ENCODE measurements around the gene SAMD14. TPM values are rescaled to one million over a fixed set of nuclear protein-coding genes. Genes with fewer than 3 reads are reported as not detected.

Gene SAMD14
- total RNA-seq, 1 donor from 2014 or later, result 27.6 TPM

DNA sequence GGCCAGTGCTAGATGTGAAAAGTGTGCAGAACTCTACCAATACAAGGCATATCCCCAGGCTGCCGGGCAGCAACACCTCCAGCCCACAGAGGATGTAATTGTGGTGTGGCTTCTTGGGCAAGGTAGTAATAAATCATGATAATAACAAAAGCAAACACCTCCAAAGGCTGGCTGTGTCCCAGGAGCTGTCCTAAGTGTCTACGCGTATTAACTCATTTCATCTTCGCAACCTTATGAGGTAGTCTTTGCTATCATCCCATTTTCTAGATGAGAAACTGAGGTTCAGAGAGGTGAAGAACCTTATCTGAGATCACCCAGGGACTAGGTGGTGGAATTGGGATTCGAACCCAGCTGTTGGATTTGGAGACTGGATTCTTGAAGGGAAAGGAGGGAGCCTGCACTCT, 29.5 kb downstream of the SAMD14 start:
- TF ChIP-seq, protein P1, sequence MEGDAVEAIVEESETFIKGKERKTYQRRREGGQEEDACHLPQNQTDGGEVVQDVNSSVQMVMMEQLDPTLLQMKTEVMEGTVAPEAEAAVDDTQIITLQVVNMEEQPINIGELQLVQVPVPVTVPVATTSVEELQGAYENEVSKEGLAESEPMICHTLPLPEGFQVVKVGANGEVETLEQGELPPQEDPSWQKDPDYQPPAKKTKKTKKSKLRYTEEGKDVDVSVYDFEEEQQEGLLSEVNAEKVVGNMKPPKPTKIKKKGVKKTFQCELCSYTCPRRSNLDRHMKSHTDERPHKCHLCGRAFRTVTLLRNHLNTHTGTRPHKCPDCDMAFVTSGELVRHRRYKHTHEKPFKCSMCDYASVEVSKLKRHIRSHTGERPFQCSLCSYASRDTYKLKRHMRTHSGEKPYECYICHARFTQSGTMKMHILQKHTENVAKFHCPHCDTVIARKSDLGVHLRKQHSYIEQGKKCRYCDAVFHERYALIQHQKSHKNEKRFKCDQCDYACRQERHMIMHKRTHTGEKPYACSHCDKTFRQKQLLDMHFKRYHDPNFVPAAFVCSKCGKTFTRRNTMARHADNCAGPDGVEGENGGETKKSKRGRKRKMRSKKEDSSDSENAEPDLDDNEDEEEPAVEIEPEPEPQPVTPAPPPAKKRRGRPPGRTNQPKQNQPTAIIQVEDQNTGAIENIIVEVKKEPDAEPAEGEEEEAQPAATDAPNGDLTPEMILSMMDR (IDR thresholded peaks at IDR 0.05), result no peak
- DNase-seq (ENCODE audit: low spot score), result no peak
- Mint-ChIP-seq H3K4me1 (ENCODE audit: low read depth) (peaks cover 27% of the 10 kb centered on the region), H3K27me3 (ENCODE audit: low read depth) (no peaks in the 10 kb centered on the region), H3K27ac (ENCODE audit: unreplicated experiment) (no peak overlapping the region), H3K9me3 (ENCODE audit: low read depth) (no peaks in the 10 kb centered on the region), H3K36me3 (ENCODE audit: low read depth) (peaks cover 5% of the 10 kb centered on the region), H3K4me3 (ENCODE audit: unreplicated experiment) (no peak overlapping the region)

- no peak overlapping the region for H3K27ac Mint-ChIP-seq (ENCODE audit: unreplicated experiment)
- TF ChIP-seq, protein P1 (IDR thresholded peaks at IDR 0.05), result no peak
- peaks cover 39% of the 10 kb centered on the region for H3K4me1 Mint-ChIP-seq (ENCODE audit: low read depth)
- H3K9me3 Mint-ChIP-seq (ENCODE audit: low read depth), result no peaks in the 10 kb centered on the region
- peaks cover 2% of the 10 kb centered on the region for H3K36me3 Mint-ChIP-seq (ENCODE audit: low read depth)
- DNase-seq (ENCODE audit: low spot score), result no peak
- H3K27me3 Mint-ChIP-seq (ENCODE audit: low read depth), result no peaks in the 10 kb centered on the region
- H3K4me3 Mint-ChIP-seq (ENCODE audit: unreplicated experiment), result no peak overlapping the region
Observed at GRCh38 chr17:50099003-50099402, 31.0 kb downstream of the SAMD14 start.

- Mint-ChIP-seq H3K4me3 (ENCODE audit: unreplicated experiment) (no peak overlapping the region), H3K9me3 (ENCODE audit: low read depth) (no peaks in the 10 kb centered on the region), H3K36me3 (ENCODE audit: low read depth) (peaks cover 2% of the 10 kb centered on the region), H3K27ac (ENCODE audit: unreplicated experiment) (no peak overlapping the region), H3K4me1 (ENCODE audit: low read depth) (peaks cover 41% of the 10 kb centered on the region), H3K27me3 (ENCODE audit: low read depth) (no peaks in the 10 kb centered on the region)
- TF ChIP-seq, protein P1 (IDR thresholded peaks at IDR 0.05), result no peak
- DNase-seq (ENCODE audit: low spot score), result no peak
Observed at GRCh38 chr17:50098583-50098982, 31.4 kb downstream of the SAMD14 start.

DNA sequence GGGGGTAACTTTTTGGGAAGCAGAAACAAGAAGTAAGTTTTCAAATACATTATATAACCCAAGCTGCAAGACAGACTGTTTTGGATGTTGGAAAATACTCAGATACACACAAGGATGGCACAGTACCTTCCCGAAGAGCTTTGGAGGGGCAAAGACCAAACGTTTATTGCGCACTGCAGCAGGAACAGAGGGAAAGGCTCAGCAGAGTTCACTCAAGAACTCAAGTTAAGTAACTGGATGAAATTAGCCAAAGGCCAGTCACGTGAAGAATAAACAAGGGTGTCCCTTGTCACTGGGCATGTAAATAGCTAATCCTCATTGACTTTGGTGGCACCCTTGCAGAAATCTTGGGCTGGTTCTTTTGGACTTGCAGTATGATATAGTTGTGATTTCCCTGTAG, 32.0 kb downstream of the SAMD14 start:
- DNase-seq (ENCODE audit: low spot score), result no peak
- TF ChIP-seq, protein P1 (IDR thresholded peaks at IDR 0.05), result no peak
- H3K4me1 Mint-ChIP-seq (ENCODE audit: low read depth), result peaks cover 45% of the 10 kb centered on the region
- H3K4me3 Mint-ChIP-seq (ENCODE audit: unreplicated experiment), result no peak overlapping the region
- peaks cover 2% of the 10 kb centered on the region for H3K36me3 Mint-ChIP-seq (ENCODE audit: low read depth)
- H3K27me3 Mint-ChIP-seq (ENCODE audit: low read depth), result no peaks in the 10 kb centered on the region
- H3K27ac Mint-ChIP-seq (ENCODE audit: unreplicated experiment), result no peak overlapping the region
- no peaks in the 10 kb centered on the region for H3K9me3 Mint-ChIP-seq (ENCODE audit: low read depth)

GRCh38 chr17:50097455-50097854, 32.5 kb downstream of the SAMD14 start:
- no peaks in the 10 kb centered on the region for H3K9me3 Mint-ChIP-seq (ENCODE audit: low read depth)
- no peak overlapping the region for H3K4me3 Mint-ChIP-seq (ENCODE audit: unreplicated experiment)
- H3K4me1 Mint-ChIP-seq (ENCODE audit: low read depth), result peaks cover 45% of the 10 kb centered on the region
- TF ChIP-seq, protein P1 (IDR thresholded peaks at IDR 0.05), result no peak
- H3K27ac Mint-ChIP-seq (ENCODE audit: unreplicated experiment), result no peak overlapping the region
- H3K27me3 Mint-ChIP-seq (ENCODE audit: low read depth), result no peaks in the 10 kb centered on the region
- peaks cover 2% of the 10 kb centered on the region for H3K36me3 Mint-ChIP-seq (ENCODE audit: low read depth)
- no peak for DNase-seq (ENCODE audit: low spot score)

Data from chondrocyte (in vitro differentiated cells).